ENCODE results near the gene GCC2.
"Not testable (repeated sequence)": the region's sequence is repeated elsewhere in the genome, so short reads cannot be mapped to it uniquely, and the experiment has no call there.

GCC2 gene

GRCh38 chr2:108448678-108449409 lies at the start of gene GCC2:
TSS of gene GCC2 (plus strand) at chr2:108449206. CDS start at chr2:108449275, 69 bp downstream.
- peak; percentile 91 to 94 for DNase-seq (ENCODE audit: low read depth in 2 of 2)

DNA sequence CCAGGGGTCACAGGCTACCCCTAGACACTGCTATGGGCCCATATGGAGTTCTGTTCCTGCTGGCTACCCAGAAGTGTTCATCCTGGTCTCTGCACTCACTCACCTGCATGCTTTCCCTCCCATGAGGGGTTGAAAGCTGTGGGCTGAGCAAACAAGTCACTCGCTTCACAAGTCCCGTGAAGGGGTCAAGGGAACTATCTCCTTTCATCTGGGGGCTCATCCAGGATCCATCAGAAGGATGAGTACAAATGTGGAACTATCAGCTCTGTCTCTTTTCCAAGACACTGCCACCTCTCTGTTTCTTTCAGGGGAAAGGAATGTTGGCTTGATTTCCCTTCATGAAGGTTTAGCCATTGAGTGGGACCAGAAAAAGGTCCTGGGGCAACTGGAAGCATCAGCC lies 49.5 kb upstream of the GCC2 start:
- DNase-seq (ENCODE audit: low read depth in 2 of 2) = no peak

- DNase-seq (ENCODE audit: low read depth in 2 of 2) = no peak
These were observed 47.2 kb upstream of the GCC2 start for GRCh38 chr2:108401800-108402199.

GRCh38 chr2:108403494-108403893 lies 45.5 kb upstream of the GCC2 start:
- DNase-seq (ENCODE audit: low read depth in 2 of 2) = no peak

- DNase-seq (ENCODE audit: low read depth in 2 of 2) = no peak
These were observed 44.1 kb upstream of the GCC2 start for GRCh38 chr2:108404784-108405397.

DNA sequence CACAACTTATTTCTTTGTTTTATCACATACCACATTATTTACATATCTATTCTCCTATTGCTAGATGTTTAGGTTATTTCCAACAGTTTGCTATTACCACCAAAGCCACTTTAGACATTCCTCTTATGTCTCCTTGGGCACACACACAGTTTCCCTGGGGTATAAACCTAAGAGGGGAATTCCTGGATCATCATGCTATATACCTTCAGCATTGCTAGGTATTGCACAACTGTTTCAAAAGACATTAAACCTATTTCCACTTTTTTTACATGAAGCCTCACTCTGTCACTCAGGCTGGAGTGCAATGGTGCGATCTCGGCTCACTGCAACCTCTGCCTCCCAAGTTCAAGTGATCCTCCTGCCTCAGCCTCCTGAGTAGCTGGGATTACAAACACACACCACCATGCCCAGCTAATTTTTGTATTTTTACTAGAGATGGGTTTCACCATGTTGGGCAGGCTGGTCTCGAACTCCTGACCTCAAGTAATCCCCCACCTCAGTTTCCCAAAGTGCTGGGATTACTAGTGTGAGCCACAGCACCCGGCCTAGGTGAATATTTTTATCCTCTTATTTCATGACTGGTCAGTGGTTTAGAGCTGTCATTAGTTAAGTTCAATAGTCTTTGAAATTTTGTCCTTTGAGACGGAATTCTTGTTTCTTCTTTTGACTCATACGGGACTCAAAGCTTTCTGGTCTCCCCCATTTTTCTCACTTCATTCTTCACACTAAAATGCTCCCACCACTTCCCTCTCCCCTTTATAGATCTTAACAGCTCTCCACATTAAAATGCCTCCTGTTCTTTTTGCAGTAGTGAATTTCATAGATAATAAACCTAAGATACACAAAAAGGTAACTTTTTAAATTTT lies 40.9 kb upstream of the GCC2 start:
- no peak for DNase-seq (ENCODE audit: low read depth in 2 of 2)

- DNase-seq (ENCODE audit: low read depth in 2 of 2) = no peak
These were observed 39.2 kb upstream of the GCC2 start for GRCh38 chr2:108409768-108410167.

DNA sequence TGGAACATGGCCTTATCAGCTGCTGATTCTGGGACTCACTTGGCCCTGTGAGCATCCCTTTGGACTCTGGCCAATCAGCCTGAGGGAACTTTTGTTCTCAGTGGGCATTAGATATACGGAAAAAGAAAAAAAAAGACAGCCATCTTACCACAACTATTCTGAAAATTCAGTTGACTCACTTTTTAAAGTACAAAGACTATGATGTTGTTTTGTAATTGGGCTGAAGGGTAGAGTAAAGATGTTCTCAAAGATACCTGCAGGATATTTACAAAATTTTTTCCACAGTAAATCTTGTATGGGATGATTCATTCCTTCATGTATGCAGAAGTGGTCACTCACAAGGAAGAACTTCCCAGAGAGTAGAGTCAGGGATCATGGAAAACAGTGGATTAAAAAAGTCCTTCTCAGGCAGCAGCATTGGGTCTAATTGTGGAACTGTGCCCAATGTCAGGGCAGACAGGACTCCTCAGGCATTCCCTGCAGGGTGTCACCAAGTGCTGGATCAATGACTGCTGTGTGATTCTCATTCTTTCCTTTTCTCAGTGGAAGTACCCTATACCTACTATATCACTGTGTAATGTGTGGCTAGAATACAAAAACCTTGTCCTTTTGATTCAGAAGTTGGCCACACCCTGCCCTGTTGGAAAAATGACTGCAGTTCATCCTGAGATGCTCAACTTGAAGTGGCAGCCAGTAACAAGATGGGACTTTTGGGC lies 35.9 kb upstream of the GCC2 start:
- no peak for DNase-seq (ENCODE audit: low read depth in 2 of 2)

DNA sequence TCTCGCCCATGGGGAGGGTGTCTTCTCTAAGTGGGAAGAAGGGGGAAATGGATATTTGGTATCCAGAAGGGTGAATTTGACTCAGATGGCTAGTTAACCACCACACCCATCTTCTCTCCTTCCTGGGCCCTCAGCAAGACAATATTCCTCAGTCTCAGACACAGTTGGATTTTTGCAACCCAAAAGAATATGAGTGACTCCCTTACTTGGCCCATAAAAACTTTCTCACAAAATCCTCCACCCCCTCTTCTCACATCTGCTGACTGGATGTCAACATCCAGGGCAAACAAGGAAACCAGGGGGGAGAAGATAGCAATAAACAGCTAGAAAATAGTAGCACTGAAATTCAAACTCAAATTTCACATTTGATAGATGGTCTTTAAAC lies 35.3 kb upstream of the GCC2 start:
- no peak for DNase-seq (ENCODE audit: low read depth in 2 of 2)

DNA sequence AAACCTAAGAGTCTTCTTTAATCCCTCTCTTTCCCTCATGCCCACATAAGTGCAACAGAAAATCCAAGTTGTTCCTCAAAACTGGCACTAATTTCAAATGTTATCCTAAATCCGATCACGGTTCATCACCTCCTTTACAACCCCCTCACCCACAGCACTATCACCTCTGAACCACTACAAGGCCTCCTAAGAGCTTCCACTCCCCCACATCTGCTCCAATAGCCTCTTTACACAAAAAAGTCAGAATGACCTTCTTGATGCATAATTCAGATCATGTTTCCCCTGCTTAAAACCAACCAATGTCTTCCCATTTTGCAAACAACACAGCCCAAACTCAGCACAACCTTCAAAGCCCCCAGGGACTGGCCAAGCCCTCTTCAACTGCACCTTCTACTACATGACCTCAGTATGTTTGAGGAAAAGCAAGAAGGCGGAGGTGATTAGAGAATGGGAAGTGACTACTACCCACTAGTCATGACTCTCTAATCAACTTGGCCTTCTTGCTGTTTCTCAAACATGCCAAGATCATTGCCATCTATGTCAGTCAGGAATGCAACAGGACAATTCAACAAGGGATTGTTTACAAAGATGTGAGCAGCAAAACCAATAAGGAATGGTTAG lies 34.6 kb upstream of the GCC2 start:
- DNase-seq (ENCODE audit: low read depth in 2 of 2) = no peak

DNA sequence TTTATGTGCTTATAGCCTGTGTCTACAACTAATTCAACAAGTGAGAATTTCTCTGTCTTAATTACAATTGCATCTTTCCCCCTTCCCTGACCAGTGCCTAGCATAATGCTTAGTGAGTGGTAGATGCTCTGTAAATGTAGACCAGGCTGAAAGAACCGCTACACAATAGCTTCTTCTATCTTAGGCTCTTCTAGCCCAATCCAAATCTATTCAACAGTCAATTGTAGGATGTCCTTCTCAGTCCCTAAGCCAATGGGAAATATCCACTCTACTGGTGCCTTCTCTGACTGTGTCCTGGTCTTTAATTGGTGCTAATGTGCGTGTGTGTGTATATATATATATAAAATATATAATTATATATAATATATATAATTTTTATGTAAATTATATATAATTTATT lies 34.1 kb upstream of the GCC2 start:
- no peak for DNase-seq (ENCODE audit: low read depth in 2 of 2)

DNA sequence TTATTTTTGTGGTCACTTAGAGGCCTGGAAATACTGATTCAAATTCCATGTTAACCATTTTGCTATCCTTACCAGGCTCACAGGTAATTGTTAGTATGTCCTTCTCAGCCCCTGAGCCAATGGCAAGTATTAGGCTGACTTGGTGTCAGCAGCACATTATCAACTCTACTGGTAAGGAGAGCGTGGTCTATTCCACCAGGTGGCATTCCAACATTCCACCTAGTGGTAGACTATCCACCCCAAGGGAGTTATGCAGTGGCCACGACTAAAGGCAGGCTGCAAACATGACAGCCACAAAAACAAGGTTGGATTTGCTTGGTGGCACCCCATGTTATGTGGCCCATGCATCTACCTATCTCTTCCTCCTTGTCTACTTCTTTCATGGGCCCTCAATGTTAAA lies 31.8 kb upstream of the GCC2 start:
- DNase-seq (ENCODE audit: low read depth in 2 of 2) = no peak

DNA sequence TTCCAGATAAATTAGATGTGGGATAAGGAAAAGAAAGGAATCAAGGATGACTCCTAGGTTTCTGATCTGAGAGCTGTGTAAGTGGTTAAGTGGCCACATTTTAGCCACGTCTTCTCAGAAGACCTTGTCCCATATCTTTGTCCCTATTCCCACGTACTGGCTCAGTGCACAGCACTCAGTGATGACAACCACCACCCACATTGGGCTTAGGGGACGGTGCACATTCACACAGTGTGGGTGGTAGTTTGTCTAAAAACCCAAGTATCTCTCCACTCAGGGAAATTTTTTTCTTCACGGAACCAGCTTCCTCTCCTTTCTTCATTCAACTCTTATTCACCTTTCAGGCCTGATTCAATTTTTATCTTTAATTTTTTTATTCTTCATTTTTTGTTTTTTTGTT lies 30.6 kb upstream of the GCC2 start:
- no peak for DNase-seq (ENCODE audit: low read depth in 2 of 2)

GRCh38 chr2:108423067-108423466 lies 25.9 kb upstream of the GCC2 start:
- no peak for DNase-seq (ENCODE audit: low read depth in 2 of 2)

DNA sequence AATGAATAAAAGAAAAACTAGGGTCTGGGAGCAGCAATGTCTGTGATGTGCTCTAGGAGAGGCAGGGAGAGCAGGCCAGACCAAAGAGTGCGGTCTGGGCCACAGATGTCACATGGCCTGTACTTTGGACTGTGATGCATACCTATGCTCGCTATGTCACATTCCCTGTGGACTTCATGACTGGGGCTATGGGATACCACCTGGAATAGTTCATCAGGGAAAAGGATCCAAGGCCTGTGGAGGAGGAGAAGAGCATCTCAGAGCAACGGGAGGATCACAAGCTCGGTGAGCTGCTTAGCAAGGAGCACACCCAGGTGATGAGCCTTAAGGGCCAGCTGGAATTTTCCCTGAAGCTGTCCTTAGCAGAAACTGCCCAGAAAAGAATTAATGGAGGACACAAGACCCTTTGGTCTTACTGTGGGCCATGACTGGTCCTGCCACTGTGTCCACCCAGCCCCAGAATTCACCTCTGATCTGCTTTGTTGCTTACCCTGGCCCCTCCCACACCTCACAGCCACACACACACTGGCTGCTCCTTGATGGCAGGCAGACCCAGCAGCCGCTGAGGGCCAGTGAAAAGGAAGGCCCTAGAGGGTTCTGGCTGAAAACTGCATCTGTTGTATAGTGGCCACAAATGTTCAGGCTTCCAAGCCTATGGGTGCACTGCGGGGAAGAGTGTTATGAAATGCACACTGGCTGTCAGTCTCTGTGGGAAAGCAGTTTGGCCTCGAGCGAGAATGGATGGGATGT lies 25.3 kb upstream of the GCC2 start:
- DNase-seq (ENCODE audit: low read depth in 2 of 2) = no peak

GRCh38 chr2:108428286-108429009 lies 20.6 kb upstream of the GCC2 start:
- no peak for DNase-seq (ENCODE audit: low read depth in 2 of 2)

- DNase-seq (ENCODE audit: low read depth in 2 of 2) = not testable (repeated sequence)
These were observed 13.4 kb upstream of the GCC2 start for GRCh38 chr2:108435578-108435977.

DNA sequence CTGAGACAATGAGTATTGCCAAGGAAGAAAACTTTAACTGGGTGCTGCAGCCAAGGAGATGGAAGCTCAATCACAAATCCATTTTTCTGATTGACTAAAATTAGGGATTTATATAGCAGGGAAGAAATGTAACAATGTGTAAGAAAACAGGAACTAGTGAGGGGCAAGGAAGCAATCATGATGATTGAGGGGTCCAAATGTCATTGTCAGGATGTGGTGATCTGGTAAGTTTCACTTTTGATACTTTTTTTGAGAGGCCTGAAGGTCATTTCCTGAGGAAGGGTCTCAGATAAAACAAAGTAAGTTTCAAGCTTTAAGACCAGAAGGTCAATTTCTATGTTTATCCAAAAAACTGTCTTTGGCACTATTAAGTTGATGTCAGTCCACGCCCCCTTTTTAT lies 12.0 kb upstream of the GCC2 start:
- no peak for DNase-seq (ENCODE audit: low read depth in 2 of 2)

DNA sequence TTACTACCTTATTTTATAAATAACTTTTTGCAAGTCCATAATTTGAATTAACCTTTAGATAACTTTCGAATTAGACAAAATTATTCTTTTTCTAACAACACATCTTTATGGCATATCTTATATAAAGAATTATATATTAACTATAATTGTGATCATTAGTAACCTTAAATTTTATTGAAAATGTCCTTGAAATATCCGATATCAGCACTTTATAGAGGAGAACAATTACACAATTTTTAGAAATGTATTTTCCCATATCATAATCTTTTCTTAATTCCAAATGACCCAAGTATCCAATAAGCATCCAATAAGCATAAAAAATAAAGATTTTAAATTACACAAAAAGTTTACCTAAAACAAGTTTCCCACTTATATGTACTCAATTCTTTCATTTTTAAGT lies 7.3 kb upstream of the GCC2 start:
- DNase-seq (ENCODE audit: low read depth in 2 of 2) = no peak

Measured in stimulated activated CD4-positive, alpha-beta T cell treated with anti-CD3 and anti-CD28 coated beads, Interleukin-15, amount 100 ng/mL, for 48 hours (primary cell).